Measurements from ENCODE around the gene WWOX.

The WWOX gene

GRCh38 chr16:78878570-78878969 is 779.1 kb downstream of the WWOX start:
- DNase-seq (ENCODE audit: low read depth in 4 of 4, low spot score in 1 of 4) = no peak

GRCh38 chr16:78879011-78879410 is 779.6 kb downstream of the WWOX start:
- DNase-seq (ENCODE audit: low read depth in 4 of 4, low spot score in 1 of 4) = no peak

GRCh38 chr16:78882150-78882549 is 782.7 kb downstream of the WWOX start:
- DNase-seq (ENCODE audit: low read depth in 4 of 4, low spot score in 1 of 4) = no peak

- no peak for DNase-seq (ENCODE audit: low read depth in 4 of 4, low spot score in 1 of 4)
These were observed 783.3 kb downstream of the WWOX start for GRCh38 chr16:78882751-78883150.

GRCh38 chr16:78884204-78884603 is 784.8 kb downstream of the WWOX start:
- DNase-seq (ENCODE audit: low read depth in 4 of 4, low spot score in 1 of 4) = no peak

GRCh38 chr16:78889346-78889745 is 789.9 kb downstream of the WWOX start:
- no peak for DNase-seq (ENCODE audit: low read depth in 4 of 4, low spot score in 1 of 4)

GRCh38 chr16:78890373-78890895 is 791.0 kb downstream of the WWOX start:
- DNase-seq (ENCODE audit: low read depth in 4 of 4, low spot score in 1 of 4) = no peak

- no peak for DNase-seq (ENCODE audit: low read depth in 4 of 4, low spot score in 1 of 4)
These were observed 793.7 kb downstream of the WWOX start for GRCh38 chr16:78892951-78893733.

- no peak for DNase-seq (ENCODE audit: low read depth in 4 of 4, low spot score in 1 of 4)
These were observed 795.4 kb downstream of the WWOX start for GRCh38 chr16:78894886-78895285.

GRCh38 chr16:78895681-78896080 is 796.2 kb downstream of the WWOX start:
- no peak for DNase-seq (ENCODE audit: low read depth in 4 of 4, low spot score in 1 of 4)

- DNase-seq (ENCODE audit: low read depth in 4 of 4, low spot score in 1 of 4) = no peak
These were observed 796.8 kb downstream of the WWOX start for GRCh38 chr16:78896280-78896679.

- DNase-seq (ENCODE audit: low read depth in 4 of 4, low spot score in 1 of 4) = no peak
These were observed 797.8 kb downstream of the WWOX start for GRCh38 chr16:78897299-78897698.

GRCh38 chr16:78900044-78900811 is 800.8 kb downstream of the WWOX start:
- DNase-seq (ENCODE audit: low read depth in 4 of 4, low spot score in 1 of 4) = no peak

GRCh38 chr16:78900966-78901365 is 801.5 kb downstream of the WWOX start:
- no peak for DNase-seq (ENCODE audit: low read depth in 4 of 4, low spot score in 1 of 4)

GRCh38 chr16:78902321-78902720 is 802.9 kb downstream of the WWOX start:
- no peak for DNase-seq (ENCODE audit: low read depth in 4 of 4, low spot score in 1 of 4)

- DNase-seq (ENCODE audit: low read depth in 4 of 4, low spot score in 1 of 4) = no peak
These were observed 803.8 kb downstream of the WWOX start for GRCh38 chr16:78903237-78903636.

GRCh38 chr16:78903843-78904242 is 804.4 kb downstream of the WWOX start:
- DNase-seq (ENCODE audit: low read depth in 4 of 4, low spot score in 1 of 4) = no peak

GRCh38 chr16:78906135-78906534 is 806.7 kb downstream of the WWOX start:
- no peak for DNase-seq (ENCODE audit: low read depth in 4 of 4, low spot score in 1 of 4)

GRCh38 chr16:78909226-78909625 is 809.8 kb downstream of the WWOX start:
- DNase-seq (ENCODE audit: low read depth in 4 of 4, low spot score in 1 of 4) = no peak

- DNase-seq (ENCODE audit: low read depth in 4 of 4, low spot score in 1 of 4) = no peak
These were observed 816.4 kb downstream of the WWOX start for GRCh38 chr16:78915811-78916345.

- DNase-seq (ENCODE audit: low read depth in 4 of 4, low spot score in 1 of 4) = no peak
These were observed 817.6 kb downstream of the WWOX start for GRCh38 chr16:78916928-78917545.

All from stimulated activated CD4-positive, alpha-beta T cell treated with anti-CD3 and anti-CD28 coated beads, Interleukin-1b, Interleukin-23, amount 100 ng/mL, for 24 hours (primary cell).